ENCODE measurements around the gene FBXW7. TPM values are rescaled to one million over a fixed set of nuclear protein-coding genes. Genes with fewer than 3 reads are reported as not detected.

The FBXW7 gene
- total RNA-seq, 1 donor from 2014 or later, result 56.7 TPM

- TF ChIP-seq CTCF (IDR thresholded peaks at IDR 0.05; ENCODE audit: borderline replicate concordance), result no peak
- Histone ChIP-seq H3K9me3 (replicated peaks) (no peaks in the 10 kb centered on the region), H3K4me3 (no peak overlapping the region), H3K27ac (replicated peaks) (no peak overlapping the region), H3K36me3 (no peaks in the 10 kb centered on the region), H3K27me3 (ENCODE audit: low read depth) (no peaks in the 10 kb centered on the region), H3K4me1 (peaks cover 4% of the 10 kb centered on the region)
- no peak for DNase-seq
- intact Hi-C loops (cut with micrococcal nuclease), result no loop called here
Measured at GRCh38 chr4:152421576-152421975, 114.3 kb downstream of the FBXW7 start.

- Histone ChIP-seq H3K36me3 (no peaks in the 10 kb centered on the region), H3K9me3 (replicated peaks) (no peaks in the 10 kb centered on the region), H3K4me1 (peaks cover 4% of the 10 kb centered on the region), H3K27me3 (ENCODE audit: low read depth) (no peaks in the 10 kb centered on the region), H3K4me3 (no peak overlapping the region), H3K27ac (replicated peaks) (no peak overlapping the region)
- no peak for DNase-seq
- intact Hi-C loops (cut with micrococcal nuclease), result no loop called here
- no peak for TF ChIP-seq CTCF (IDR thresholded peaks at IDR 0.05; ENCODE audit: borderline replicate concordance)
Measured at GRCh38 chr4:152419809-152420208, 116.1 kb downstream of the FBXW7 start.

GRCh38 chr4:152417673-152418072 lies 118.2 kb downstream of the FBXW7 start:
- no peaks in the 10 kb centered on the region for H3K27me3 ChIP-seq (ENCODE audit: low read depth)
- H3K27ac ChIP-seq (replicated peaks), result no peak overlapping the region
- TF ChIP-seq CTCF (IDR thresholded peaks at IDR 0.05; ENCODE audit: borderline replicate concordance), result no peak
- no peaks in the 10 kb centered on the region for H3K36me3 ChIP-seq
- no peaks in the 10 kb centered on the region for H3K4me1 ChIP-seq
- no peaks in the 10 kb centered on the region for H3K9me3 ChIP-seq (replicated peaks)
- intact Hi-C loops (cut with micrococcal nuclease), result no loop called here
- H3K4me3 ChIP-seq, result no peak overlapping the region
- DNase-seq, result no peak

- no peak for TF ChIP-seq CTCF (IDR thresholded peaks at IDR 0.05; ENCODE audit: borderline replicate concordance)
- intact Hi-C loops (cut with micrococcal nuclease), result no loop called here
- DNase-seq, result no peak
- no peak overlapping the region for H3K27ac ChIP-seq (replicated peaks)
- no peak overlapping the region for H3K4me3 ChIP-seq
- H3K9me3 ChIP-seq (replicated peaks), result no peaks in the 10 kb centered on the region
- H3K4me1 ChIP-seq, result no peaks in the 10 kb centered on the region
- no peaks in the 10 kb centered on the region for H3K36me3 ChIP-seq
- H3K27me3 ChIP-seq (ENCODE audit: low read depth), result no peaks in the 10 kb centered on the region
Measured at GRCh38 chr4:152415980-152416379, 119.9 kb downstream of the FBXW7 start.

- Histone ChIP-seq H3K36me3 (no peaks in the 10 kb centered on the region), H3K27me3 (ENCODE audit: low read depth) (no peaks in the 10 kb centered on the region), H3K4me3 (no peak overlapping the region), H3K4me1 (no peaks in the 10 kb centered on the region), H3K27ac (replicated peaks) (no peak overlapping the region), H3K9me3 (replicated peaks) (no peaks in the 10 kb centered on the region)
- intact Hi-C loops (cut with micrococcal nuclease), result no loop called here
- DNase-seq, result no peak
- peak; percentile 63 for TF ChIP-seq CTCF (IDR thresholded peaks at IDR 0.05; ENCODE audit: borderline replicate concordance)
Measured at GRCh38 chr4:152408514-152409327, 127.2 kb downstream of the FBXW7 start.
